OCI-LY1 (cell line): ENCODE data around the gene ELSPBP1.
"Not testable (repeated sequence)": the region's sequence is repeated elsewhere in the genome, so short reads cannot be mapped to it uniquely, and the experiment has no call there.

Source experiments
- H2AFZ ChIP-seq: fragments of 200-600 bp; sonication (generic), shearing (Covaris generic); 2 replicates; pipeline ENCODE4 v1.6.0; 2014; ENCODE audit warnings: antibody characterized with exemption, mild to moderate bottlenecking, low read length
- H3F3A ChIP-seq: fragments of 200-600 bp; sonication (generic), shearing (Covaris generic); 2 replicates; pipeline ENCODE4 v1.6.0; 2014; ENCODE audit warnings: mild to moderate bottlenecking, antibody characterized with exemption, low read length, moderate library complexity; ENCODE audit not compliant: insufficient read depth
- H3K27ac ChIP-seq: fragments of 200-600 bp; sonication (generic); 2 replicates; pipeline ENCODE4 v1.5.1; 2014; ENCODE audit warnings: low read length, mixed run types, mild to moderate bottlenecking, low read depth; ENCODE audit not compliant: poor library complexity, severe bottlenecking
- H3K27me3 ChIP-seq: fragments of 200-600 bp; sonication (generic); 2 replicates; pipeline ENCODE4 v1.6.0; 2014; ENCODE audit warnings: antibody characterized with exemption, mild to moderate bottlenecking, low read length, moderate library complexity; ENCODE audit not compliant: insufficient read depth
- H3K36me3 ChIP-seq: fragments of 200-600 bp; sonication (generic); 2 replicates; pipeline ENCODE4 v1.6.1; 2014; ENCODE audit warnings: mild to moderate bottlenecking, antibody characterized with exemption, low read length, moderate library complexity, mixed read lengths; ENCODE audit not compliant: insufficient read depth
- H3K4me1 ChIP-seq: fragments of 200-600 bp; sonication (generic); 2 replicates; pipeline ENCODE4 v1.5.1; 2014; ENCODE audit warnings: mild to moderate bottlenecking, low read length, moderate library complexity; ENCODE audit not compliant: insufficient read depth, severe bottlenecking
- H3K4me2 ChIP-seq: fragments of 200-600 bp; sonication (generic), shearing (Covaris generic); 2 replicates; pipeline ENCODE4 v1.6.1; 2014; ENCODE audit warnings: low read length
- H3K4me3 ChIP-seq: fragments of 200-600 bp; sonication (generic); 2 replicates; pipeline ENCODE4 v1.5.1; 2014; ENCODE audit warnings: low read length, low read depth, mild to moderate bottlenecking, mixed read lengths; ENCODE audit not compliant: poor library complexity, severe bottlenecking
- H3K79me2 ChIP-seq: fragments of 200-600 bp; shearing (Covaris generic); 2 replicates; pipeline ENCODE4 v1.6.1; 2016; ENCODE audit warnings: mixed run types, low read length, mixed read lengths; ENCODE audit not compliant: insufficient read depth
- H3K9ac ChIP-seq: fragments of 200-600 bp; sonication (generic), shearing (Covaris generic); 2 replicates; pipeline ENCODE4 v1.6.1; 2014; ENCODE audit warnings: mild to moderate bottlenecking, low read length, mixed read lengths
- H3K9me2 ChIP-seq: fragments of 200-600 bp; sonication (generic), shearing (Covaris generic); 2 replicates; pipeline ENCODE4 v1.6.1; 2014; ENCODE audit warnings: low read depth, mild to moderate bottlenecking, low read length, mixed read lengths
- H3K9me3 ChIP-seq: fragments of 200-600 bp; shearing (Covaris generic); 2 replicates; pipeline ENCODE4 v1.6.1; 2014; ENCODE audit warnings: low read length, mixed read lengths
- H4K20me1 ChIP-seq: fragments of 200-600 bp; sonication (generic), shearing (Covaris generic); 2 replicates; pipeline ENCODE4 v1.6.0; 2016; ENCODE audit warnings: mild to moderate bottlenecking, low read length; ENCODE audit not compliant: insufficient read depth
- EZH2 ChIP-seq: fragments of 200-600 bp; sonication (generic), shearing (Covaris generic); IDR thresholded peaks from 2 replicates; pipeline ENCODE4 v1.8.0; 2017; ENCODE audit warnings: borderline replicate concordance, mixed run types, mild to moderate bottlenecking, antibody characterized with exemption, low read length, moderate library complexity, mixed read lengths
- TF ChIP-seq, protein P1 (sequence below): fragments of 200-600 bp; sonication (generic), shearing (Covaris generic); IDR thresholded peaks from 2 replicates; pipeline ENCODE4 v1.5.1; 2017; ENCODE audit warnings: mild to moderate bottlenecking, antibody characterized with exemption, low read length, moderate library complexity, mixed read lengths

Gene ELSPBP1

DNA sequence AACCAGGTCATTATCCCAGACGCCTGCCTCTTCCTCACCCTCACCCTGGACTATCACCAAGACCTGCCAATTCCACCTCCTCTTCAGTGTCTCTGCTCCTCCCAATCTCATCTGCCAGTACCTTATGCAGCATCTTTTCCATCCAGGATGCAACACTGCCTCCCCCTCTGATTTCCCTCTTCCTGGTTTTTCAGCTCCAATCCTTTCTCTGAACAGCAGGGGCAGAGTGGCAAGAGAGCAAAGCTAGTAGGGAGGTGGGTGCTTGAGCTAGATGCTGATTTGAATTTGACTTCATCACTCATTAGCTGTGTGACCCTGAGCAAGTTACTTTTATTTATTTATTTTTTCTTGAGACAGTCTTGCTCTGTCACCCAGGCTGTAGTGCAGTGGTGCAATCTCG lies 75.0 kb downstream of the ELSPBP1 start:
- Histone ChIP-seq H3K4me3 (no peak overlapping the region), H2AFZ (no peak overlapping the region), H3K4me2 (no peak overlapping the region), H3K9ac (no peak overlapping the region), H3K27me3 (no peaks in the 10 kb centered on the region; the same call in 1 of the 2 replicates), H3K9me2 (no peaks in the 10 kb centered on the region), H3K9me3 (no peaks in the 10 kb centered on the region), H3K27ac (no peak overlapping the region), H3F3A (no peaks in the 10 kb centered on the region), H4K20me1 (no peaks in the 10 kb centered on the region), H3K79me2 (no peaks in the 10 kb centered on the region), H3K4me1 (no peaks in the 10 kb centered on the region), H3K36me3 (no peaks in the 10 kb centered on the region)
- TF ChIP-seq, protein P1, sequence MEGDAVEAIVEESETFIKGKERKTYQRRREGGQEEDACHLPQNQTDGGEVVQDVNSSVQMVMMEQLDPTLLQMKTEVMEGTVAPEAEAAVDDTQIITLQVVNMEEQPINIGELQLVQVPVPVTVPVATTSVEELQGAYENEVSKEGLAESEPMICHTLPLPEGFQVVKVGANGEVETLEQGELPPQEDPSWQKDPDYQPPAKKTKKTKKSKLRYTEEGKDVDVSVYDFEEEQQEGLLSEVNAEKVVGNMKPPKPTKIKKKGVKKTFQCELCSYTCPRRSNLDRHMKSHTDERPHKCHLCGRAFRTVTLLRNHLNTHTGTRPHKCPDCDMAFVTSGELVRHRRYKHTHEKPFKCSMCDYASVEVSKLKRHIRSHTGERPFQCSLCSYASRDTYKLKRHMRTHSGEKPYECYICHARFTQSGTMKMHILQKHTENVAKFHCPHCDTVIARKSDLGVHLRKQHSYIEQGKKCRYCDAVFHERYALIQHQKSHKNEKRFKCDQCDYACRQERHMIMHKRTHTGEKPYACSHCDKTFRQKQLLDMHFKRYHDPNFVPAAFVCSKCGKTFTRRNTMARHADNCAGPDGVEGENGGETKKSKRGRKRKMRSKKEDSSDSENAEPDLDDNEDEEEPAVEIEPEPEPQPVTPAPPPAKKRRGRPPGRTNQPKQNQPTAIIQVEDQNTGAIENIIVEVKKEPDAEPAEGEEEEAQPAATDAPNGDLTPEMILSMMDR: no peak
- no peak for TF ChIP-seq EZH2

DNA sequence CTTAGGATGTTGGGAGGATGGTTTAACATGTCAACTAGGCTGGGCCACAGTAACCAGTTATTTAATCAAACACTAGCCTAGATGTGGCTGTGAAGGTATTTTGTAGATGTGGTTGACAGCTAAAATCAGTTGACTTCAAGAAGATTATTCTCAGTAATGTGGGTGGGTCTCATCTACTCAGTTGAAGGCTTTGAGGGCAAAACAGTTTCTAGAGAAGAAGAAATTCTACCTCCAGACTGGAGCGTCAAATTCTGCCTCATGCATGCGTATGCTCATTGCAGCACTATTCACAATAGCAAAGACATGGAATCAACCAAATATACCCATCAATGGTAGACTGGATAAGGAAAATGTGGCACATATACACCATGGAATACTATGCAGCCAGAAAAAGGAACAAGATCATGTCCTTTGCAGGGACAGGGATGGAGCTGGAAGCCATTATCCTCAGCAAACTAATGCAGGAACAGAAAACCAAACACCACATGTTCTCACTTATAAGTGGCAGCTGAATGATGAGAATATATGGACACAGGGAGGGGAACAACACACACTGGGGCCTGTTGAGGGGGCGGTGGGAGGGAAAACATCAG lies 75.8 kb downstream of the ELSPBP1 start:
- H2AFZ ChIP-seq, H3K9me3 ChIP-seq, H4K20me1 ChIP-seq, H3K9me2 ChIP-seq, H3K27me3 ChIP-seq, H3K36me3 ChIP-seq, H3K9ac ChIP-seq, H3K4me2 ChIP-seq, H3K4me3 ChIP-seq, H3K27ac ChIP-seq, H3K4me1 ChIP-seq, H3K79me2 ChIP-seq, H3F3A ChIP-seq: not testable (repeated sequence)
